AG10803 (cell line): ENCODE data around the gene UFD1.

Experiments used
- DNase-seq: peaks from one replicate; pipeline ENCODE4 v3.0.0; 2010; ENCODE audit warnings: low read depth
- H3K4me3 ChIP-seq: 2 replicates; pipeline ENCODE4 v1.5.1; 2011; ENCODE audit warnings: mild to moderate bottlenecking, low read length, control low read depth
- TF ChIP-seq, protein P1 (sequence below): conservative IDR thresholded peaks from 2 replicates; pipeline ENCODE4 v1.5.1; 2011; ENCODE audit warnings: mild to moderate bottlenecking, low read length, control low read depth, inconsistent platforms

UFD1 gene

GRCh38 chr22:19402642-19403191 is 76.3 kb downstream of the UFD1 start:
- H3K4me3 ChIP-seq = no peak overlapping the region
- DNase-seq = no peak
- TF ChIP-seq, protein P1, sequence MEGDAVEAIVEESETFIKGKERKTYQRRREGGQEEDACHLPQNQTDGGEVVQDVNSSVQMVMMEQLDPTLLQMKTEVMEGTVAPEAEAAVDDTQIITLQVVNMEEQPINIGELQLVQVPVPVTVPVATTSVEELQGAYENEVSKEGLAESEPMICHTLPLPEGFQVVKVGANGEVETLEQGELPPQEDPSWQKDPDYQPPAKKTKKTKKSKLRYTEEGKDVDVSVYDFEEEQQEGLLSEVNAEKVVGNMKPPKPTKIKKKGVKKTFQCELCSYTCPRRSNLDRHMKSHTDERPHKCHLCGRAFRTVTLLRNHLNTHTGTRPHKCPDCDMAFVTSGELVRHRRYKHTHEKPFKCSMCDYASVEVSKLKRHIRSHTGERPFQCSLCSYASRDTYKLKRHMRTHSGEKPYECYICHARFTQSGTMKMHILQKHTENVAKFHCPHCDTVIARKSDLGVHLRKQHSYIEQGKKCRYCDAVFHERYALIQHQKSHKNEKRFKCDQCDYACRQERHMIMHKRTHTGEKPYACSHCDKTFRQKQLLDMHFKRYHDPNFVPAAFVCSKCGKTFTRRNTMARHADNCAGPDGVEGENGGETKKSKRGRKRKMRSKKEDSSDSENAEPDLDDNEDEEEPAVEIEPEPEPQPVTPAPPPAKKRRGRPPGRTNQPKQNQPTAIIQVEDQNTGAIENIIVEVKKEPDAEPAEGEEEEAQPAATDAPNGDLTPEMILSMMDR = no peak

DNA sequence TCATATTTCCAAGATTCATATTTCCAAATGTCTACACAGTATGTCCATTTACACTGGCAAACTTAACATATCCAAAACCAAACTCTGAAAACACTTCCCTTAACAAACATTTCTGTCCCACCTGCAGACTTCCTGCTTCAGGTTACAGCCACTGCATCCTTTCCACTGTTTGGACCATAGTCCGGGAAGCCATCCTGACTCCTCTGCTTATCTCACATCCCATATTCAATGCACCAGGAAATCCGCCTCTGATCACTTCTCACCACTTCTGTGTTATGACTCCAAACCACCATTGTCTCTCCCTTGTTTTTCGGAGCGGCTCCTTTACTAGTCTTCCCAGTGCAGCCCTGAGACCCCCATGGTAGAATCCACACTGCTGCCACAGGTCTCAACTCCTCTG is 77.5 kb downstream of the UFD1 start:
- TF ChIP-seq, protein P1 = no peak
- no peak overlapping the region for H3K4me3 ChIP-seq
- DNase-seq = no peak

GRCh38 chr22:19400881-19401280 is 78.1 kb downstream of the UFD1 start:
- no peak overlapping the region for H3K4me3 ChIP-seq
- DNase-seq = no peak
- TF ChIP-seq, protein P1 = no peak
